ENCODE results near the gene SV2B. TPM values are rescaled to one million over a fixed set of nuclear protein-coding genes. Genes with fewer than 3 reads are reported as not detected.

The SV2B gene
- total RNA-seq, 1 experiment from 2014 or later = not detected

DNA sequence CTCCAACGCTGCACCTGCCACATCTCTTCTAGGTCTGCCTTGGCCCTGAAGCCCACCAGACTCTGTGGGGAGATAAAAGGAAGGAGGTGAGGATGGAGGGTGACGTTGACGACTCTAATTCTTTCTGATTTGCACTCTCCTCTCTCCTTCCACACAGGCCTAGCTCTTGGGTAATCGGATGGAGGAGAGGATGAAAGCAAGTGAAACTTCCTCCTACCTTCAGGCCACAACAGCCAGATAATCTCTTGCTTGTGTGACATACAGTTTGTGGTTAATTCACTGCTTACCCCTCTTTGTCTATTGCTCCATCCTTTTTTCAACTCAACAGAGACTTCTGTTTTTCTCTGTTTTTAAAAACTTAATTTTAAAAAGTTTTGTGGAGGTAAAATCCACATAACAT is 208.1 kb downstream of the SV2B start:
- Histone ChIP-seq H3K79me1 (ENCODE audit: insufficient read depth, low read depth, low read length, poor library complexity, severe bottlenecking) (no peaks in the 10 kb centered on the region), H3T11ph (ENCODE audit: low read length) (no peak overlapping the region), H2BK20ac (ENCODE audit: low read depth, low read length, poor library complexity, severe bottlenecking) (no peak overlapping the region), H3K23me2 (ENCODE audit: insufficient read length, low read depth, low read length, poor library complexity, severe bottlenecking) (no peaks in the 10 kb centered on the region), H2BK5ac (ENCODE audit: insufficient read length, low read length) (no peak overlapping the region), H3K23ac (ENCODE audit: insufficient read length, low read depth, low read length) (no peak overlapping the region), H2AFZ (ENCODE audit: low read length) (no peak overlapping the region), H3K4ac (ENCODE audit: low read depth, low read length) (no peak overlapping the region), H2AK5ac (ENCODE audit: insufficient read length, low read length) (no peak overlapping the region), H3K27me3 (ENCODE audit: insufficient read depth, low read length) (no peaks in the 10 kb centered on the region; the same call in 1 of the 2 replicates), H3K27ac (ENCODE audit: insufficient read length, low read depth, low read length) (no peak overlapping the region), H4K5ac (ENCODE audit: insufficient read length, low read depth, low read length) (no peak overlapping the region), H2BK120ac (ENCODE audit: low read depth, low read length, poor library complexity, severe bottlenecking) (no peak overlapping the region), H4K8ac (replicated peaks; ENCODE audit: insufficient read length, low read depth, low read length) (no peak overlapping the region), H3K56ac (ENCODE audit: insufficient read length, low read depth, low read length) (no peak overlapping the region), H3K9me3 (ENCODE audit: control insufficient read depth, low read depth, low read length) (no peaks in the 10 kb centered on the region), H3K9ac (ENCODE audit: extremely low read depth, insufficient read length, low read length) (no peak overlapping the region), H3K4me1 (ENCODE audit: insufficient read depth, low read length) (no peaks in the 10 kb centered on the region), H3K79me2 (ENCODE audit: insufficient read depth, low read length) (no peaks in the 10 kb centered on the region), H4K91ac (ENCODE audit: insufficient read length, low read depth, low read length) (no peak overlapping the region), H2BK12ac (ENCODE audit: insufficient read length, low read depth, low read length) (no peak overlapping the region), H3K18ac (ENCODE audit: insufficient read length, low read depth, low read length) (no peak overlapping the region), H3K14ac (ENCODE audit: insufficient read depth, low read length) (no peak overlapping the region), H4K20me1 (ENCODE audit: control insufficient read depth, insufficient read depth, insufficient read length) (no peaks in the 10 kb centered on the region), H2BK15ac (ENCODE audit: low read depth, low read length) (no peak overlapping the region), H3K4me2 (ENCODE audit: insufficient read depth, insufficient read length, low read length) (no peak overlapping the region)
- no peak overlapping the region for H3K4me3 Mint-ChIP-seq
- H3K4me1 Mint-ChIP-seq = peaks cover 3 to 10% of the 10 kb centered on the region in 2 experiments; a peak in 3 of 4 replicates
- peaks cover 14% of the 10 kb centered on the region for H3K27me3 Mint-ChIP-seq (ENCODE audit: low read depth)
- H3K9me3 Mint-ChIP-seq = no peaks in the 10 kb centered on the region
- no peaks in the 10 kb centered on the region; a peak in 1 of 7 replicates for H3K36me3 Mint-ChIP-seq (ENCODE audit: insufficient read depth in 1 of 3, low read depth in 3 of 3)
- no CpG with 5 or more reads among the region's 4 CpGs for WGBS (ENCODE audit: extremely low coverage, insufficient read length, low lambda C conversion rate)
- H3K27ac Mint-ChIP-seq = no peak overlapping the region
- no peak for DNase-seq
- TF ChIP-seq, protein P1, sequence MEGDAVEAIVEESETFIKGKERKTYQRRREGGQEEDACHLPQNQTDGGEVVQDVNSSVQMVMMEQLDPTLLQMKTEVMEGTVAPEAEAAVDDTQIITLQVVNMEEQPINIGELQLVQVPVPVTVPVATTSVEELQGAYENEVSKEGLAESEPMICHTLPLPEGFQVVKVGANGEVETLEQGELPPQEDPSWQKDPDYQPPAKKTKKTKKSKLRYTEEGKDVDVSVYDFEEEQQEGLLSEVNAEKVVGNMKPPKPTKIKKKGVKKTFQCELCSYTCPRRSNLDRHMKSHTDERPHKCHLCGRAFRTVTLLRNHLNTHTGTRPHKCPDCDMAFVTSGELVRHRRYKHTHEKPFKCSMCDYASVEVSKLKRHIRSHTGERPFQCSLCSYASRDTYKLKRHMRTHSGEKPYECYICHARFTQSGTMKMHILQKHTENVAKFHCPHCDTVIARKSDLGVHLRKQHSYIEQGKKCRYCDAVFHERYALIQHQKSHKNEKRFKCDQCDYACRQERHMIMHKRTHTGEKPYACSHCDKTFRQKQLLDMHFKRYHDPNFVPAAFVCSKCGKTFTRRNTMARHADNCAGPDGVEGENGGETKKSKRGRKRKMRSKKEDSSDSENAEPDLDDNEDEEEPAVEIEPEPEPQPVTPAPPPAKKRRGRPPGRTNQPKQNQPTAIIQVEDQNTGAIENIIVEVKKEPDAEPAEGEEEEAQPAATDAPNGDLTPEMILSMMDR (conservative IDR thresholded peaks at IDR 0.05) = no peak

Data from H9 (cell line).